ENCODE measurements around the gene ATP2C2. TPM values are rescaled to one million over a fixed set of nuclear protein-coding genes. Genes with fewer than 3 reads are reported as not detected.
A peak's percentile ranks its signal among the peaks of the same experiment; 100 is the strongest.

The ATP2C2 gene
- total RNA-seq, 1 donor, result not detected

GRCh38 chr16:84505249-84506187 lies 137.2 kb downstream of the ATP2C2 start:
- TF ChIP-seq CTCF (IDR thresholded peaks at IDR 0.05; ENCODE audit: extremely low read depth, low read depth, low read length), result no peak

GRCh38 chr16:84507011-84507982 lies 139.0 kb downstream of the ATP2C2 start:
- no peaks in the 10 kb centered on the region for H3K9me3 ChIP-seq (ENCODE audit: low read depth, low read length)
- H3K27ac ChIP-seq (ENCODE audit: low read depth, low read length), result no peak overlapping the region
- peaks cover 2% of the 10 kb centered on the region for H3K36me3 ChIP-seq (ENCODE audit: insufficient read depth, low read length)
- H3K4me1 ChIP-seq (ENCODE audit: insufficient read depth, low read length), result peaks cover 34% of the 10 kb centered on the region
- no peaks in the 10 kb centered on the region for H4K20me1 ChIP-seq (ENCODE audit: insufficient read depth, low read length)
- H3K79me2 ChIP-seq (ENCODE audit: insufficient read depth, low read length), result peaks cover 21% of the 10 kb centered on the region
- no peak for TF ChIP-seq CTCF (IDR thresholded peaks at IDR 0.05; ENCODE audit: extremely low read depth, low read depth, low read length)
- H2AFZ ChIP-seq (ENCODE audit: low read length), result no peak overlapping the region
- H3K4me2 ChIP-seq (ENCODE audit: insufficient read depth, low read length), result no peak overlapping the region
- no peak overlapping the region for H3K4me3 ChIP-seq (ENCODE audit: insufficient read depth, low read length)
- no peak for DNase-seq (ENCODE audit: insufficient read length, low spot score, missing footprints)
- H3K27me3 ChIP-seq (ENCODE audit: insufficient read depth, low read length), result no peaks in the 10 kb centered on the region

More at GRCh38 chr16:84505249-84506187, 137.2 kb downstream of the ATP2C2 start:
- H3K27me3 ChIP-seq (ENCODE audit: insufficient read depth, low read length), result no peaks in the 10 kb centered on the region
- H3K4me2 ChIP-seq (ENCODE audit: insufficient read depth, low read length), result peak overlapping the region; percentile 83
- peak overlapping the region; percentile 83 for H2AFZ ChIP-seq (ENCODE audit: low read length)
- peaks cover 3% of the 10 kb centered on the region for H4K20me1 ChIP-seq (ENCODE audit: insufficient read depth, low read length)
- H3K4me1 ChIP-seq (ENCODE audit: insufficient read depth, low read length), result peaks cover 32% of the 10 kb centered on the region
- DNase-seq (ENCODE audit: insufficient read length, low spot score, missing footprints), result no peak
- no peaks in the 10 kb centered on the region for H3K9me3 ChIP-seq (ENCODE audit: low read depth, low read length)
- H3K27ac ChIP-seq (ENCODE audit: low read depth, low read length), result peak overlapping the region; percentile 76
- peaks cover 35% of the 10 kb centered on the region for H3K79me2 ChIP-seq (ENCODE audit: insufficient read depth, low read length)
- H3K4me3 ChIP-seq (ENCODE audit: insufficient read depth, low read length), result peak overlapping the region; percentile 97
- peaks cover 10% of the 10 kb centered on the region for H3K36me3 ChIP-seq (ENCODE audit: insufficient read depth, low read length)

- Histone ChIP-seq H3K4me2 (ENCODE audit: insufficient read depth, low read length) (no peak overlapping the region), H3K4me3 (ENCODE audit: insufficient read depth, low read length) (no peak overlapping the region), H3K27ac (ENCODE audit: low read depth, low read length) (no peak overlapping the region), H3K79me2 (ENCODE audit: insufficient read depth, low read length) (peaks cover 10% of the 10 kb centered on the region), H4K20me1 (ENCODE audit: insufficient read depth, low read length) (no peaks in the 10 kb centered on the region), H3K27me3 (ENCODE audit: insufficient read depth, low read length) (no peaks in the 10 kb centered on the region), H3K36me3 (ENCODE audit: insufficient read depth, low read length) (no peaks in the 10 kb centered on the region), H2AFZ (ENCODE audit: low read length) (no peak overlapping the region), H3K9me3 (ENCODE audit: low read depth, low read length) (no peaks in the 10 kb centered on the region), H3K4me1 (ENCODE audit: insufficient read depth, low read length) (peaks cover 32% of the 10 kb centered on the region)
- no peak for DNase-seq (ENCODE audit: insufficient read length, low spot score, missing footprints)
- TF ChIP-seq CTCF (IDR thresholded peaks at IDR 0.05; ENCODE audit: extremely low read depth, low read depth, low read length), result no peak
Observed at GRCh38 chr16:84508502-84508901, 140.2 kb downstream of the ATP2C2 start.

Measured in osteoblast (primary cell).